ENCODE results near the gene CROCC2.

CROCC2 gene

DNA sequence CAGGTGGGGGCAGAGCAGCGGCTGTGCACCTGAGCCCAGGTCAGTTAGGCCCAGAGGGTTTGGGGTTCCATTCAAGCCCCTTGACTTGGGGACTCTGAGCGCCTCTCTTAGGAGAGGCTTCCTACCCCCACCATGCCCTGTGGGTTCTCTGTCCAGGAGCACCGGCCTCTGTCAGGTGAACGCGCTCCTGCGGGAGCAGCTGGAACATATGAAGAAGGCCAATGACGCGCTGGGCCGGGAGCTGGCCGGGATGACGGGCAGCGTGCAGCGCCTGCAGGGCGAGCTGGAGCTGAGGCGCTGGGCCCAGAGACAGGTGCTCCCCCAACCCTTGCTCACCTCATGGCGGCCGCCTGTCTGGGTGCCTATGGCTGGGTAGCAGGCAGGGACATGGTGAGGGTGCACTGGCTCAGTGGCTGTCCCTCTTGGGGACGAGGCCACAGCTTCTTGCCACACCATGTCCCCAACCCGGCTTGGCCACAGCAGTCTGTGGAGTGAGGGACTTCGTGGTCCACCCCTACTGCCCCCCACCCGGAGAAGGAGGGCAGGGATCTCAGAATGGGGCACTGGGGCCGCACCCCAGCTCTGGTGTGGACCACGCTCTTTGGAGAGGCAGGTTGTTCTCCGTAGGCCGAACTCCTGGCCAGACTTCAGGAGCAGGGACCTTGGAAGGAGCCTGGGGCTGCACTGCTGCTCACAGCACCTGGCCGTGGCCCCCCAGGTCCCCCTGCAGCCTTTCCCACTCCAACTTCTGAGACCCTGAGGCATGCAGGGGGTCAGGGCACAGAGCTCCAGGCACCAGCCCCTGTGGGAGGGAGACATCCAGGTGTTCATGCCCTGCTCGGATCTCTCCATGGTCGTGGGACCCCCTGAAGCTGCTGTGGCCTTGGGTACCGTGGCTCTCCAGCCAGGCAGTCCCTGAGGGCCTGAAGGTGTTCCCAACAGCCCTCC, 19.7 kb downstream of the CROCC2 start:
- TF ChIP-seq CTCF (conservative IDR thresholded peaks at IDR 0.05) = no peak
- no peak overlapping the region for H3K27ac ChIP-seq

DNA sequence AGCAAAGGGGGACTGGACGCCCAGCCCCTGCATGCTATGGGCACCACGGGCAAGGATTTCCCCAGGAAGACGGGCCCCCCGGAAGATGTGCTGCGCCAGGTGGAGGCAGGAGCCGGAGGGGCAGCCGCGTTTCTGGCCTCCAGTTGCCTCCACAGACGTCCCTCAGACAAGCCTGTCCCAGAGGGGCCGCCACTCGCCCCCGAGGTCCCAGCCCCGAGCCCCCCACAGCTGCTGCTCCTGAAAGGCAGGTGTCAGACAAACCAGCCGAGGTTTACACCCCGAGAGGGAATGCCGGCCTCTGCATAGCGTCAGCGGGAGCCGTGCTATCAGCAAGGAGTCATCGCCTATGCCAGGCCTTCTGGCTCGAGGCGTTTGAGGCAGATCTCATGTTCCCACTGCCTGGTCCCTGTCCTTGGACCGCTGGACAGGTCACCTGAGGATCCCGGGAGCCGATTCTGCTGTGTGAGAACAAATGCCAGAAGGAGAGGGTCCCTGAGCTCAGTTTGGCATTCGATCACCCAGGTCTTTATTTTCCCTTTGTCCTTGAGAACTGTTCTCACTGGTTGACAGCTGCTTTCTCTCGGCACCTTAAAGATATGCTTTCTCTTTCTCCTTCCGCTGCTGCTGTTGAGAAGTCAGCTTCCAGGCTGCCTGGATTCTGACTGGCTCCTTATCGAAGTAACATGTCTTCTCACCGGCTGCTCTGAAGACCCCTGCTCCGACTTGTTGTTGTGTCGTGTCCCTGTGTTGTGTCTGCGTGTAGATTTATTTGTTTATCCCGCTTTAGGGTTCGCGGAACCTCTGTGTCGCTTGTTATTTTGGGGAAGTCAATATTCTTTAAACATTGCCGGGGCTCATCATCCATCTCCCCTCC, 20.6 kb downstream of the CROCC2 start:
- H3K27ac ChIP-seq = no peak overlapping the region
- TF ChIP-seq CTCF (conservative IDR thresholded peaks at IDR 0.05) = no peak

DNA sequence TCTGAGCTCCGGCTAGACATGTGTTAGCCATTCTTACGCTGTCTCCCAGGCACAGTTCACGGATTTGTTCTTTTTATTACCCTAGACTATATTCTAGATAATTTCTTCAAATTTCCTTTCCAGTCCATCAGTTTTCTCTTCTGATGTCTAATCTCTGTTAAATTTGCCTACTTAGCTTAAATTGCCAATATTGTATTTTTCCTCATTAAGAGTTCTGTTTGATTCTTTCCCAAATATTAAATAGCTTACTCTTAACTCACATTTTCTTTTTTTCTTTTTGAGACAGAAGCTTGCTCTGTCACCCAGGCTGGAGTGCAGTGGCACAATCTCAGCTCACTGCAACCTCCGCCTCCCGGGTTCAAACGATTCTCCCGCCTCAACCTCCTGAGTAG, 21.2 kb downstream of the CROCC2 start:
- TF ChIP-seq CTCF (conservative IDR thresholded peaks at IDR 0.05) = no peak
- no peak overlapping the region for H3K27ac ChIP-seq

GRCh38 chr2:240928476-240929363, 22.6 kb downstream of the CROCC2 start:
- no peak for TF ChIP-seq CTCF (conservative IDR thresholded peaks at IDR 0.05)
- H3K27ac ChIP-seq = no peak overlapping the region

DNA sequence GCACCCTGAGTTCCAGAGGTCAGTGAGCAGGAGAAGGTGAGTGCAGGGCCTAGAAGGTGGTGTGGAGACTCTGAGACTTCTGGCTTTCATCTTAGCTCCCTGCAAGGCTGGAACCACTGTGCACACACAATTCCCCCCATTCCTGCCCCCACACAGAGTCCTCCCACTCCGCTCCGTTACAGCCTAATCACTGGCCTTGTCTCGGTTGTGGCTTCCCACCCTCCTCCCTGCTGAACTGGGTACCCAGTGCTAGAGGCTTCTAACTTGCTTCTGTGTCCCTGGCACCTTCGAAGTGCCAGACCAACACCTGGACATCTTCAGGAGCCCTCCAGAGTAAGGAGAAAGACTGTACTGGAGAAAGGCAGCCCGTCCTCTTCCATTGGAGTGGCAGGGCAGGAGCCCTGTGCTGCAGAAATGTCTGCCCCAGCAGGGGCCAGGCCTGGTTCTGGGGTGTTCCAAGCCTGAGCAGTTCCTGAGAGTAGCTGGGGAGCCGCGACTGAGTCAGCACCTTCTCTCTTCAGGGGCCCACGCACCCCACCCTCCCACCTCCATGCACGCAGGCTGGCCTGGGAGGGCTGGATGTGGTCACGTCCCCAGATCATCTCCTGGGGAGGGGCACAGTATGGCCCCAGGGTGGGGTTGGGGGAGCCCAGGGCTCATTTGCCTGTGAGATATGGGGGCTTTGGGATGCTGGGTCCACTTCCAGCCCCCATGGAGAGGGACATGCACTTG, 23.4 kb downstream of the CROCC2 start:
- TF ChIP-seq CTCF (conservative IDR thresholded peaks at IDR 0.05) = no peak
- no peak overlapping the region for H3K27ac ChIP-seq

DNA sequence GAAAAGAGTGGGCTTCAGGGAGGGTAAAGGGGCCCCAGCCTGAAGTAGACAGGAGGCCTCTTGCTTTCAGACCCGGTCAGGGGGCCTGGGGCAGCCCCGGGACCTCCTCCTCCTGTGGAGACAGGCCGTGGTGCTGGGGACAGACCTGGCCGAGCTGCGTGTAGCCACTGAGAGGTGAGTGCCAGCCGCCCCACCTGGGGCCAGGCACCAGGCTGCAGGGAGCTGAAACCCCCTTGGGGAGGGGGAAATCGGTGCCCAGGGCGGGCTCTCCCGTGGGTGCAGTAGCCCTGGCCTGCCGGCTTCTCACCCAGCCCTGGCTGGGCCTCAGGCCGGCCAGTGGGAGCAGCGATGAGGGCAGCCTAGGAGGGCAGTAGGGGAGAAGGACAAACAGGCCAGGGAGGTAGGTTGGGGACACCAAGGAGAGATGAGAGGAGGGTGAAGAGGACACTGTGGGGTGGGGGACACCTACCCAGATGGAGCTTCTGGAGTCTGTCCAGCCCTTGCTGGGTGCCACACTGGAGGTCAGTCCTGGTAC, 24.0 kb downstream of the CROCC2 start:
- no peak overlapping the region for H3K27ac ChIP-seq
- no peak for TF ChIP-seq CTCF (conservative IDR thresholded peaks at IDR 0.05)
